Measurements from ENCODE around the gene CMTM7. TPM values are rescaled to one million over a fixed set of nuclear protein-coding genes. Genes with fewer than 3 reads are reported as not detected.

Gene CMTM7
- total and polyA plus RNA-seq, 9 of the 15 experiments (the other 6 are each of a cell fraction or from before 2014, with no cell fraction given) = 0.03 to 1.6 (median 0.42) TPM; not detected in 4

DNA sequence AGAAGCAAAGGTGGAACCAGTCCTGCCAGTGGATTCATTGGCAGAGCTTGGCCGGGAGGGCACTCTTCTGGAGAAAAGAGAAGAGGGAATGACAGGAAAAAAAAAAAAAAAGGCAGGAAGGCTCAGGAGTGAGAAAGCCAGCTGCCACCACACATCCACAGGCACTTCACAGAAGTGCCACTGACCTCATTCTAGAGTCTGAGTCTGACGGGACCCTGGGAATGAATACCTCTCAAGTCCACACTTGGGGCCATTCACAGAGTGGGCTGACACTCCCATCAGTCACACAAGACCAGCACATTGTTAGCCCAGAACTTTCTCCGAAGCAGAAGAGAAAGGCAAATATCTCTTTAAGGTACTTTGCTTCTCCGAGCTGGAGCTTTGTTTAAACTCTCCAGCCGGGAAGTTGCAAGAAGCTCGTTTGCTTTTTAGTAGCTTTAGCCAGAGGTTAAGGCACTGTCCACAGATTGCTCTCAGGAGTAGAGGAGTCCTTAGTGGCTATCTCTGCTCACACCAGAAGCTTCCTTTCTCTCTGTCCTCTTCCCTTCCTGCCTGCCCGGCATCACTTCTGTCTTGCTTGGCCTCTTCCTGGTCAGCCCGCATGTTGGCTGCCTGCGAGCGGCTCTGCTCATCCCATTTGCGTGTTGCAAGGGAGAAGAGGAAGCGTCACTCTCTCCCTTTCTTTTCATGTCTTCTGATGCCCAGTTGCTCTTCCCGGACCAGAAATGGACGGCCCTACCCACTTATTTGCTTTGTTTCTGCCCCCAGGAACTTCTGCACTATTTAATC, 57.2 kb downstream of the CMTM7 start:
- ChIA-PET CTCF (ENCODE audit: low intra/inter-chr PET ratio) (no interaction called here), POLR2A (interaction anchor here (1.1 to 1.7 kb wide), 3 partner anchors 8 to 16 kb away, joined by 3 to 5 read pairs (median 5); no protein-coding TSS in a partner anchor)
- intact Hi-C loops (cut with micrococcal nuclease) (no loop called here), in situ Hi-C loops (cut with MboI) (no loop called here)
- TF ChIP-seq TSHZ1 (CRISPR knock-in tag; IDR thresholded peaks at IDR 0.05) = no peak
- TF ChIP-seq PCBP1 (IDR thresholded peaks at IDR 0.05; ENCODE audit: low read depth, low read length, poor library complexity, severe bottlenecking) = no peak
- TF ChIP-seq TBP (optimal IDR thresholded peaks at IDR 0.05; ENCODE audit: low read depth, low read length) = no peak
- TF ChIP-seq RBM17 (IDR thresholded peaks at IDR 0.05; ENCODE audit: borderline replicate concordance, low read depth, low read length) = no peak
- TF ChIP-seq EP300 (IDR thresholded peaks at IDR 0.05; ENCODE audit: low read length) = no peak
- Histone ChIP-seq H3K4me1 (replicated peaks in 1 of 2; ENCODE audit: control insufficient read depth in 2 of 2, insufficient read depth in 2 of 2, low read length in 2 of 2) (no peaks in the 10 kb centered on the region), H3K9ac (ENCODE audit: insufficient read depth in 1 of 2, low read depth in 2 of 2, low read length in 2 of 2) (no peak overlapping the region), H3K27ac (ENCODE audit: extremely low read depth, low read depth, low read length) (no peak overlapping the region), H2AFZ (ENCODE audit: low read depth, low read length) (no peak overlapping the region), H3K36me3 (ENCODE audit: control insufficient read depth, insufficient read depth, low read length) (no peaks in the 10 kb centered on the region), H3K9me3 (replicated peaks; ENCODE audit: control insufficient read depth, insufficient read depth, low read depth, low read length) (no peaks in the 10 kb centered on the region), H4K20me1 (replicated peaks; ENCODE audit: control insufficient read depth, insufficient read depth, low read length) (no peaks in the 10 kb centered on the region), H3K4me3 (no peak overlapping the region), H3K27me3 (ENCODE audit: control insufficient read depth in 2 of 2, insufficient read depth in 2 of 2, low read length in 2 of 2) (peaks cover 34 to 42% of the 10 kb centered on the region in 2 experiments), H3K4me2 (ENCODE audit: insufficient read depth, low read length) (no peak overlapping the region), H3K9me1 (ENCODE audit: control insufficient read depth, insufficient read depth, low read length) (no peaks in the 10 kb centered on the region), H3K79me2 (ENCODE audit: control insufficient read depth, insufficient read depth, low read length) (no peaks in the 10 kb centered on the region)
- 6% methylated on average over 13 of the region's 14 CpGs for WGBS (ENCODE audit: insufficient coverage, low coverage, missing lambda C conversion rate)
- BruUV-seq (replicated peaks) = no TSS peak
- FAIRE-seq (no peak), DNase-seq (ENCODE audit: extremely low read depth in 1 of 4, low spot score in 3 of 4) (no peak), ATAC-seq (peak; percentile 20; the same call in 1 of the 3 replicates)

Data from K562 (cell line).